ENCODE results near the gene ADPRS. TPM values are rescaled to one million over a fixed set of nuclear protein-coding genes. Genes with fewer than 3 reads are reported as not detected.

ADPRS gene
- 16.8 TPM for total RNA-seq (ENCODE audit: unreplicated experiment)
- long read RNA-seq, transcript ADPRHL2-201 (6 exons, 1,668 nt): major isoform, 19 of 20 reads
- long read RNA-seq, partial matches to known transcripts: 1 of 20 reads
- long read RNA-seq, other reads (novel, unspliced or antisense): 0 of 20 reads

- H3K27me3 Mint-ChIP-seq (ENCODE audit: unreplicated experiment): peaks cover 11% of the 10 kb centered on the region
- H3K27ac Mint-ChIP-seq (ENCODE audit: unreplicated experiment): peak within 1 kb of the TSS; percentile 68
- peak; percentile 93 for DNase-seq
- peaks cover 8% of the 10 kb centered on the region for H3K4me1 Mint-ChIP-seq (ENCODE audit: low read depth, unreplicated experiment)
- H3K4me3 Mint-ChIP-seq (ENCODE audit: unreplicated experiment): peak within 1 kb of the TSS; percentile 92
- TF ChIP-seq CTCF (IDR thresholded peaks at IDR 0.05; ENCODE audit: partially characterized antibody, unreplicated experiment): peak; percentile 97
- no peaks in the 10 kb centered on the region for H3K36me3 Mint-ChIP-seq (ENCODE audit: unreplicated experiment)
- peaks cover 4% of the 10 kb centered on the region for H3K9me3 Mint-ChIP-seq (ENCODE audit: unreplicated experiment)
These were observed at the start of gene ADPRS for GRCh38 chr1:36088577-36089392. ADPRS (plus strand) TSS chr1:36088892; CDS start chr1:36088905, 13 bp downstream.

GRCh38 chr1:36040238-36040637 lies 48.5 kb upstream of the ADPRS start:
- DNase-seq: no peak
- no peak overlapping the region for H3K4me3 Mint-ChIP-seq (ENCODE audit: unreplicated experiment)
- H3K36me3 Mint-ChIP-seq (ENCODE audit: unreplicated experiment): no peaks in the 10 kb centered on the region
- no peak overlapping the region for H3K27ac Mint-ChIP-seq (ENCODE audit: unreplicated experiment)
- H3K4me1 Mint-ChIP-seq (ENCODE audit: low read depth, unreplicated experiment): no peaks in the 10 kb centered on the region
- no peak for TF ChIP-seq CTCF (IDR thresholded peaks at IDR 0.05; ENCODE audit: partially characterized antibody, unreplicated experiment)
- H3K9me3 Mint-ChIP-seq (ENCODE audit: unreplicated experiment): no peaks in the 10 kb centered on the region
- no peaks in the 10 kb centered on the region for H3K27me3 Mint-ChIP-seq (ENCODE audit: unreplicated experiment)

- TF ChIP-seq CTCF (IDR thresholded peaks at IDR 0.05; ENCODE audit: partially characterized antibody, unreplicated experiment): no peak
- peaks cover 5% of the 10 kb centered on the region for H3K36me3 Mint-ChIP-seq (ENCODE audit: unreplicated experiment)
- H3K4me1 Mint-ChIP-seq (ENCODE audit: low read depth, unreplicated experiment): no peaks in the 10 kb centered on the region
- H3K4me3 Mint-ChIP-seq (ENCODE audit: unreplicated experiment): no peak overlapping the region
- H3K27ac Mint-ChIP-seq (ENCODE audit: unreplicated experiment): no peak overlapping the region
- no peaks in the 10 kb centered on the region for H3K9me3 Mint-ChIP-seq (ENCODE audit: unreplicated experiment)
- H3K27me3 Mint-ChIP-seq (ENCODE audit: unreplicated experiment): no peaks in the 10 kb centered on the region
- no peak for DNase-seq
These were observed 36.9 kb upstream of the ADPRS start for GRCh38 chr1:36051821-36052220.

GRCh38 chr1:36053978-36054377 lies 34.7 kb upstream of the ADPRS start:
- H3K27me3 Mint-ChIP-seq (ENCODE audit: unreplicated experiment): no peaks in the 10 kb centered on the region
- no peak for TF ChIP-seq CTCF (IDR thresholded peaks at IDR 0.05; ENCODE audit: partially characterized antibody, unreplicated experiment)
- H3K4me1 Mint-ChIP-seq (ENCODE audit: low read depth, unreplicated experiment): no peaks in the 10 kb centered on the region
- H3K36me3 Mint-ChIP-seq (ENCODE audit: unreplicated experiment): no peaks in the 10 kb centered on the region
- H3K9me3 Mint-ChIP-seq (ENCODE audit: unreplicated experiment): no peaks in the 10 kb centered on the region
- H3K4me3 Mint-ChIP-seq (ENCODE audit: unreplicated experiment): no peak overlapping the region
- DNase-seq: no peak
- H3K27ac Mint-ChIP-seq (ENCODE audit: unreplicated experiment): no peak overlapping the region

- H3K36me3 Mint-ChIP-seq (ENCODE audit: unreplicated experiment): no peaks in the 10 kb centered on the region
- no peak overlapping the region for H3K4me3 Mint-ChIP-seq (ENCODE audit: unreplicated experiment)
- no peak overlapping the region for H3K27ac Mint-ChIP-seq (ENCODE audit: unreplicated experiment)
- no peaks in the 10 kb centered on the region for H3K27me3 Mint-ChIP-seq (ENCODE audit: unreplicated experiment)
- no peaks in the 10 kb centered on the region for H3K4me1 Mint-ChIP-seq (ENCODE audit: low read depth, unreplicated experiment)
- TF ChIP-seq CTCF (IDR thresholded peaks at IDR 0.05; ENCODE audit: partially characterized antibody, unreplicated experiment): no peak
- no peaks in the 10 kb centered on the region for H3K9me3 Mint-ChIP-seq (ENCODE audit: unreplicated experiment)
- no peak for DNase-seq
These were observed 33.0 kb upstream of the ADPRS start for GRCh38 chr1:36055706-36056105.

All from glutamatergic neuron (in vitro differentiated cells).